GM23338 (cell line): ENCODE data around the gene TRA2B. TPM values are rescaled to one million over a fixed set of nuclear protein-coding genes. Genes with fewer than 3 reads are reported as not detected.
A peak's percentile ranks its signal among the peaks of the same experiment; 100 is the strongest.

Source experiments
- ATAC-seq: fragments of 200-7000 bp; cut with Tn5 transposase; 3 replicates; pipeline ENCODE4 v1.9.1; 2020
- DNase-seq: peaks from one replicate; pipeline ENCODE4 v3.0.0-alpha.2; 2015; ENCODE audit warnings: low spot score
- H2AFZ ChIP-seq: fragments of 200-600 bp; sonication (generic); 2 replicates; pipeline ENCODE4 v1.8.0; 2016; ENCODE audit warnings: antibody characterized with exemption, mild to moderate bottlenecking, moderate library complexity
- H3F3A ChIP-seq: fragments of 200-600 bp; sonication (generic); replicated peaks from 2 replicates; pipeline ENCODE4 v1.8.0; 2017; ENCODE audit warnings: antibody characterized with exemption, mixed run types, low read depth
- H3K27ac ChIP-seq: fragments of 200-600 bp; sonication (generic); 2 replicates; pipeline ENCODE4 v1.6.1; 2016; ENCODE audit warnings: low read depth
- H3K27me3 ChIP-seq: fragments of 200-600 bp; sonication (generic); 2 replicates; pipeline ENCODE4 v1.8.0; 2016; ENCODE audit warnings: mild to moderate bottlenecking, mixed run types, moderate library complexity; ENCODE audit not compliant: insufficient read depth
- H3K36me3 ChIP-seq: fragments of 200-600 bp; sonication (generic); 2 replicates; pipeline ENCODE4 v1.8.0; 2016; ENCODE audit warnings: mild to moderate bottlenecking; ENCODE audit not compliant: insufficient read depth
- H3K4me1 ChIP-seq: fragments of 200-600 bp; sonication (generic); 2 replicates; pipeline ENCODE4 v1.8.0; 2016; ENCODE audit warnings: mild to moderate bottlenecking, moderate library complexity; ENCODE audit not compliant: insufficient read depth
- H3K4me2 ChIP-seq: fragments of 200-600 bp; sonication (generic); 2 replicates; pipeline ENCODE4 v1.7.1; 2017; ENCODE audit warnings: mixed run types
- H3K4me3 ChIP-seq: fragments of 200-600 bp; sonication (generic); 2 replicates; pipeline ENCODE4 v1.6.1; 2016; ENCODE audit warnings: mixed run types
- H3K79me2 ChIP-seq: fragments of 200-600 bp; sonication (generic); replicated peaks from 2 replicates; pipeline ENCODE4 v1.8.0; 2017; ENCODE audit warnings: mild to moderate bottlenecking; ENCODE audit not compliant: insufficient read depth
- H3K9me2 ChIP-seq: fragments of 200-600 bp; sonication (generic); 2 replicates; pipeline ENCODE4 v1.8.0; 2017; ENCODE audit not compliant: insufficient read depth
- H4K20me1 ChIP-seq: fragments of 200-600 bp; sonication (generic); replicated peaks from 2 replicates; pipeline ENCODE4 v1.8.0; 2017; ENCODE audit warnings: mild to moderate bottlenecking; ENCODE audit not compliant: insufficient read depth
- H3K27ac Mint-ChIP-seq: 2 replicates; pipeline ENCODE4 v1.8.0; 2020; ENCODE audit warnings: inconsistent platforms, mild to moderate bottlenecking, moderate library complexity, mixed read lengths
- H3K27me3 Mint-ChIP-seq: 3 replicates; pipeline ENCODE4 v1.8.0; 2022; ENCODE audit warnings: low read depth, mild to moderate bottlenecking, moderate library complexity, mixed read lengths, inconsistent platforms; ENCODE audit not compliant: insufficient read depth, poor library complexity
- H3K36me3 Mint-ChIP-seq: 3 replicates; pipeline ENCODE4 v1.8.0; 2021; ENCODE audit warnings: low read depth, mild to moderate bottlenecking, inconsistent platforms, moderate library complexity, mixed read lengths
- H3K4me1 Mint-ChIP-seq: 3 replicates; pipeline ENCODE4 v1.8.0; 2020; ENCODE audit warnings: mild to moderate bottlenecking, inconsistent platforms, mixed read lengths
- H3K4me3 Mint-ChIP-seq: 3 replicates; pipeline ENCODE4 v1.8.0; 2021; ENCODE audit warnings: moderate library complexity, mild to moderate bottlenecking, inconsistent platforms, mixed read lengths
- H3K9me3 Mint-ChIP-seq: 3 replicates; pipeline ENCODE4 v1.8.0; 2020; ENCODE audit warnings: moderate library complexity, mild to moderate bottlenecking, inconsistent platforms, mixed read lengths
- CREB1 ChIP-seq: fragments of 250-450 bp; sonication (Bioruptor Pico); IDR thresholded peaks from 2 replicates; pipeline ENCODE4 v1.5.0; 2020; ENCODE audit warnings: low read depth, mild to moderate bottlenecking, moderate library complexity
- NANOG ChIP-seq: IDR thresholded peaks from 2 replicates; pipeline ENCODE4 v1.6.1; 2016; ENCODE audit warnings: antibody characterized with exemption, borderline replicate concordance
- POLR2AphosphoS5 ChIP-seq: IDR thresholded peaks from 2 replicates; pipeline ENCODE4 v1.6.1; 2016; ENCODE audit warnings: antibody characterized with exemption, low read depth
- REST ChIP-seq: IDR thresholded peaks from one replicate; pipeline ENCODE4 v1.6.1; 2018; ENCODE audit warnings: antibody characterized with exemption; ENCODE audit not compliant: unreplicated experiment
- STAT1 ChIP-seq: IDR thresholded peaks from one replicate; pipeline ENCODE4 v1.6.1; 2016; ENCODE audit warnings: antibody characterized with exemption; ENCODE audit not compliant: unreplicated experiment
- ZNF114 ChIP-seq: fragments of 250-450 bp; sonication (Bioruptor Pico); IDR thresholded peaks from 2 replicates; pipeline ENCODE4 v1.5.0; 2020; ENCODE audit warnings: mild to moderate bottlenecking, moderate library complexity
- polyA plus RNA-seq: library from polyadenylated mRNA; unstranded; fragments of >200 nt; fragmentation: Nextera tagmentation; extraction: Ambion mirVana; gene quantifications from 2 replicates; pipeline ENCODE4 v1.2.1, GENCODE V29; 2016
- total RNA-seq: library from RNA; depleted of rRNA; stranded (reverse); fragments of >200 nt; shearing (Covaris generic); gene quantifications from 2 replicates; pipeline ENCODE4 v1.2.3, GENCODE V29; 2014
- TF ChIP-seq, protein P1 (sequence below): fragments of 250-450 bp; sonication (Bioruptor Pico); IDR thresholded peaks from 2 replicates; pipeline ENCODE4 v1.5.0; 2020; ENCODE audit warnings: mild to moderate bottlenecking, moderate library complexity

The TRA2B gene
- total and polyA plus RNA-seq, 2 experiments from 2014 or later, result 360 to 602 TPM

- peaks cover 57% of the 10 kb centered on the region for H3K36me3 ChIP-seq
- no peak overlapping the region for H3K4me2 ChIP-seq
- no peaks in the 10 kb centered on the region for H3K27me3 ChIP-seq
- H4K20me1 ChIP-seq, result peaks cover 46% of the 10 kb centered on the region
- DNase-seq, result no peak
- Mint-ChIP-seq H3K36me3 (peaks cover 78% of the 10 kb centered on the region), H3K4me3 (no peak overlapping the region), H3K9me3 (peaks cover 2% of the 10 kb centered on the region; the same call in 1 of the 3 replicates), H3K27ac (no peak overlapping the region), H3K4me1 (peaks cover 3% of the 10 kb centered on the region), H3K27me3 (peaks cover 28% of the 10 kb centered on the region)
- no peaks in the 10 kb centered on the region for H3K9me2 ChIP-seq
- H3K4me1 ChIP-seq, result no peaks in the 10 kb centered on the region
- H3F3A ChIP-seq, result peaks cover 59% of the 10 kb centered on the region
- H2AFZ ChIP-seq, result no peak overlapping the region
- peaks cover 51% of the 10 kb centered on the region for H3K79me2 ChIP-seq
- no peak overlapping the region for H3K4me3 ChIP-seq
- TF ChIP-seq CREB1 (CRISPR knock-in tag) (no peak), REST (no peak), POLR2AphosphoS5 (no peak; the same call in 1 of the 2 replicates), ZNF114 (CRISPR knock-in tag) (no peak), NANOG (no peak), STAT1 (no peak)
- TF ChIP-seq, protein P1, sequence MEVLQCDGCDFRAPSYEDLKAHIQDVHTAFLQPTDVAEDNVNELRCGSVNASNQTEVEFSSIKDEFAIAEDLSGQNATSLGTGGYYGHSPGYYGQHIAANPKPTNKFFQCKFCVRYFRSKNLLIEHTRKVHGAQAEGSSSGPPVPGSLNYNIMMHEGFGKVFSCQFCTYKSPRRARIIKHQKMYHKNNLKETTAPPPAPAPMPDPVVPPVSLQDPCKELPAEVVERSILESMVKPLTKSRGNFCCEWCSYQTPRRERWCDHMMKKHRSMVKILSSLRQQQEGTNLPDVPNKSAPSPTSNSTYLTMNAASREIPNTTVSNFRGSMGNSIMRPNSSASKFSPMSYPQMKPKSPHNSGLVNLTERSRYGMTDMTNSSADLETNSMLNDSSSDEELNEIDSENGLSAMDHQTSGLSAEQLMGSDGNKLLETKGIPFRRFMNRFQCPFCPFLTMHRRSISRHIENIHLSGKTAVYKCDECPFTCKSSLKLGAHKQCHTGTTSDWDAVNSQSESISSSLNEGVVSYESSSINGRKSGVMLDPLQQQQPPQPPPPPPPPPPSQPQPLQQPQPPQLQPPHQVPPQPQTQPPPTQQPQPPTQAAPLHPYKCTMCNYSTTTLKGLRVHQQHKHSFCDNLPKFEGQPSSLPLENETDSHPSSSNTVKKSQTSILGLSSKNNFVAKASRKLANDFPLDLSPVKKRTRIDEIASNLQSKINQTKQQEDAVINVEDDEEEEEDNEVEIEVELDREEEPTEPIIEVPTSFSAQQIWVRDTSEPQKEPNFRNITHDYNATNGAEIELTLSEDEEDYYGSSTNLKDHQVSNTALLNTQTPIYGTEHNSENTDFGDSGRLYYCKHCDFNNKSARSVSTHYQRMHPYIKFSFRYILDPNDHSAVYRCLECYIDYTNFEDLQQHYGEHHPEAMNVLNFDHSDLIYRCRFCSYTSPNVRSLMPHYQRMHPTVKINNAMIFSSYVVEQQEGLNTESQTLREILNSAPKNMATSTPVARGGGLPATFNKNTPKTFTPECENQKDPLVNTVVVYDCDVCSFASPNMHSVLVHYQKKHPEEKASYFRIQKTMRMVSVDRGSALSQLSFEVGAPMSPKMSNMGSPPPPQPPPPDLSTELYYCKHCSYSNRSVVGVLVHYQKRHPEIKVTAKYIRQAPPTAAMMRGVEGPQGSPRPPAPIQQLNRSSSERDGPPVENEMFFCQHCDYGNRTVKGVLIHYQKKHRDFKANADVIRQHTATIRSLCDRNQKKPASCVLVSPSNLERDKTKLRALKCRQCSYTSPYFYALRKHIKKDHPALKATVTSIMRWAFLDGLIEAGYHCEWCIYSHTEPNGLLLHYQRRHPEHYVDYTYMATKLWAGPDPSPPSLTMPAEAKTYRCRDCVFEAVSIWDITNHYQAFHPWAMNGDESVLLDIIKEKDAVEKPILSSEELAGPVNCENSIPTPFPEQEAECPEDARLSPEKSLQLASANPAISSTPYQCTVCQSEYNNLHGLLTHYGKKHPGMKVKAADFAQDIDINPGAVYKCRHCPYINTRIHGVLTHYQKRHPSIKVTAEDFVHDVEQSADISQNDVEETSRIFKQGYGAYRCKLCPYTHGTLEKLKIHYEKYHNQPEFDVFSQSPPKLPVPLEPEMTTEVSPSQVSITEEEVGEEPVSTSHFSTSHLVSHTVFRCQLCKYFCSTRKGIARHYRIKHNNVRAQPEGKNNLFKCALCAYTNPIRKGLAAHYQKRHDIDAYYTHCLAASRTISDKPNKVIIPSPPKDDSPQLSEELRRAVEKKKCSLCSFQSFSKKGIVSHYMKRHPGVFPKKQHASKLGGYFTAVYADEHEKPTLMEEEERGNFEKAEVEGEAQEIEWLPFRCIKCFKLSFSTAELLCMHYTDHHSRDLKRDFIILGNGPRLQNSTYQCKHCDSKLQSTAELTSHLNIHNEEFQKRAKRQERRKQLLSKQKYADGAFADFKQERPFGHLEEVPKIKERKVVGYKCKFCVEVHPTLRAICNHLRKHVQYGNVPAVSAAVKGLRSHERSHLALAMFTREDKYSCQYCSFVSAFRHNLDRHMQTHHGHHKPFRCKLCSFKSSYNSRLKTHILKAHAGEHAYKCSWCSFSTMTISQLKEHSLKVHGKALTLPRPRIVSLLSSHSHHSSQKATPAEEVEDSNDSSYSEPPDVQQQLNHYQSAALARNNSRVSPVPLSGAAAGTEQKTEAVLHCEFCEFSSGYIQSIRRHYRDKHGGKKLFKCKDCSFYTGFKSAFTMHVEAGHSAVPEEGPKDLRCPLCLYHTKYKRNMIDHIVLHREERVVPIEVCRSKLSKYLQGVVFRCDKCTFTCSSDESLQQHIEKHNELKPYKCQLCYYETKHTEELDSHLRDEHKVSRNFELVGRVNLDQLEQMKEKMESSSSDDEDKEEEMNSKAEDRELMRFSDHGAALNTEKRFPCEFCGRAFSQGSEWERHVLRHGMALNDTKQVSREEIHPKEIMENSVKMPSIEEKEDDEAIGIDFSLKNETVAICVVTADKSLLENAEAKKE (CRISPR knock-in tag), result no peak
- peak overlapping the region; percentile 29; the same call in 1 of the 2 replicates for H3K27ac ChIP-seq
- ATAC-seq, result no peak
These were observed 21.6 kb downstream of the TRA2B start for GRCh38 chr3:185916042-185916833.
